ENCODE measurements around the gene IL36G.
A peak's percentile ranks its signal among the peaks of the same experiment; 100 is the strongest.

IL36G gene

DNA sequence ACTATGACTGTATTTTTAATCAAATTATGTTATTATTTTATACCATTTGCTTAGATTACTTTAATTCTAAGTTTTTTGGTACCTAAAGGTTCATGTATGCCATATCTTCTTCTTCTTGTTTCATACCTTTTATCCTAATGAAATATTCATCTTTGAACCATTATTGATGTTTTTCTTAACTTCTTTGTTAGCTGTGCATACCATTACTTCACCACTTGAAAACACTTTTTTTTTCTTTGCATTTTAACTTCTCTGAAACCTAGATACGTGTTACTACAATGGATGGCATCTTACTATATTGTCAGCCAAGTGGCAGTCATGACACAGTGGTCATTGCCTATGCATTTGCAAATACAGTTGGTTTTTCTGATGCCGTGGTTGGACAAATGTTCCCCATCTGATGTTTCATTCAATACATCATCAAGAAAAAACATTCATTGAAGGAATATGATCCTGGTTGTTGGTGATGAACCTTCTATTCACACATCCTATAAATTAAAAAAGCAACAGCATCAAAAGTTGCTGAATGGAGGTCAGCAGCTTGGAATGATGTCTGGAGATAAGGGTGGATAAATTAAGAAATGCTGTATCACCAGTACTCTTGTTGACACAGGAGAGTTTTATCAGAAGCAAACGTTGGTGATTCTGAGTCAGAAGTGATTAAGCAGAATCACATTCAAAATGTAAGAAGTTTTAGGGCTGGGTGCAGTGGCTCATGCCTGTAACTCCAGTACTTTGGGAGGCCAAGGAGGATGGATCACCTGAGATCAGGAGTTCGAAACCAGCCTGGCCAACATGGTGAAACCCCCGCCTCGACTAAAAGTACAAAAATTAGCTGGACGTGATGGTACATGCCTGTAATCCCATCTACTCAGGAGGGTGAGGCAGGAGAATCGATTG lies 34.9 kb downstream of the IL36G start:
- no peak overlapping the region for H3K4me3 ChIP-seq
- no peak overlapping the region for H3K27ac ChIP-seq

GRCh38 chr2:113013336-113013661 lies 35.5 kb downstream of the IL36G start:
- no peak overlapping the region for H3K4me3 ChIP-seq
- no peak overlapping the region for H3K27ac ChIP-seq

- H3K4me3 ChIP-seq: no peak overlapping the region
- H3K27ac ChIP-seq: no peak overlapping the region
Measured at GRCh38 chr2:113014067-113014466, 36.3 kb downstream of the IL36G start.

GRCh38 chr2:113015042-113015441 lies 37.2 kb downstream of the IL36G start:
- Histone ChIP-seq H3K27ac (no peak overlapping the region), H3K4me3 (no peak overlapping the region)

DNA sequence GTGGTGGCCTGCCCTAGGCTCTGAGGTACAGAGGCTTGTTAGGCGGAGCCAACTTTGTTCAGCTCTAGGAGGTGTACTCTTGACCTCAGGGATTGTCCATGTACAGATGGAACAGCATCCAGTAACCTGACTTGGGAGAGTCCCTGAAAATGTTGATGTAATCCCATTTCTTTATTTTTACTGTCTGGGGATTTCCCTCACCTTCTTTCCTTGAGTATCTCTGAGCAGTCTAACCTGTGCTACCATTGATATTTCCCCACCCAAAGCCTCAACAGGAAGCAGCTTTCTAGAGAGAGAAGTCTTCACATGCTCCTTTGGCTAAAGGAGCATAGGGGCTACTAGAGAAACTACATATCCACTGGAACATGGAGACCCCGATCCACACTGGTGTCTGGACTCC lies 37.8 kb downstream of the IL36G start:
- no peak overlapping the region for H3K4me3 ChIP-seq
- no peak overlapping the region for H3K27ac ChIP-seq

GRCh38 chr2:113018509-113018908 lies 40.7 kb downstream of the IL36G start:
- no peak overlapping the region for H3K27ac ChIP-seq
- no peak overlapping the region for H3K4me3 ChIP-seq

- Histone ChIP-seq H3K4me3 (no peak overlapping the region), H3K27ac (no peak overlapping the region)
Measured at GRCh38 chr2:113021312-113021711, 43.5 kb downstream of the IL36G start.

DNA sequence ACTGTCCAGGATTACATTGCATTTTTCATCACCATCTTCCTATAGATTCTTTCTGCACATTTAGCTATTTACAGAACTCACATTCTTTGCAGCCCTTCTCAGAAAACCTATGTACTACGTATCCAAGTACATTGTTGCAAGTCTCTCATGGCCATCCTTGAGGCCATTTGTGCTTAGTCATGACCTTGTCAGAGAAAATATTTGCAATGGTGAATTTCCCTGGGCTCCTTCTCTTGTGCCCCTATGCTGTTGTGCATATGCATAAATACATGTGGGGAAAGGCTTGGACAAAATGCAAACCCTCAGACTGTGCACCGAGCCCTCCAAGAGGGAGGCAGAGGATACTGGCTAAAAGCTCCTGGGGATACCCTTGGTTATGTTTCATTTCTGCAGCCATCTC lies 47.0 kb downstream of the IL36G start:
- Histone ChIP-seq H3K4me3 (no peak overlapping the region), H3K27ac (no peak overlapping the region)

GRCh38 chr2:113025737-113026136 lies 47.9 kb downstream of the IL36G start:
- Histone ChIP-seq H3K27ac (no peak overlapping the region), H3K4me3 (no peak overlapping the region)

DNA sequence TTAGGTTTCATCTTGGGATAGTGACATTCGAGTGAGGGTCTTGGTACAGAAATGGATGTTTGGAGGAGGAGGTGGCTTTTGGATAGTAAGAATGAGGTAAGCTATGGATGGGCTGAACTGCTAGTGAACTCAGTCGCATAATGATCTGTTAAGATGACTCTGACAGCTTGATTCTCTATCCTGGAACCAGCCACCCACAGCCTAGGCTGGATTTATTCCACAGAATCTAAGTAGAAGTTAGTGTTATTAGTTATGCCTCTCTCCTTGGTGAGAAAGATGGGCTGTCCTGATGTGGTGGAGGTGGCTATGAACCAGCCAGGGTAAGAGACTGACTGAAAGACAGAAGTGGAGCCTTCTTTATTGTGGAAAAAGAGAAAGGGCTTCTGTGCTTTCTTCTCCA lies 49.9 kb downstream of the IL36G start:
- Histone ChIP-seq H3K4me3 (no peak overlapping the region), H3K27ac (no peak overlapping the region)

DNA sequence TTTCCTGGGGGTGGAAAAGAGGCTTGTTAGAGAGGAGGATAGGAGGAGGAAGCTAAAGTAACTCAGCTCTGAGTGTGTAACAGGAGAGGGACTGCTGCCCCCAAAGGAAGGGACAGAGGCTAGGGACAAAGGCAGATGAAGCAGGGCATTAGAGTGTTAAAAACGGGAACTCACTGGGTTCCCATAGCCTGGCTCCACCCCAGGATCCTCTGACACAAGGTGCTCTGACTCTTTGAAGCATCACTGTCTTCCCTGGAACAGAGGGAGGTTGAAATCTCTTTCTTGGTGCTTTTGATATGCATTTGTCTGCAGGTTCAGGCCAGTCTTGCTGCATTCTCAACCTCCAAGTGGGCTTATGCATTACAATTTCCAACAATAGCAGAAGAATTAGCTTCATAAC lies 50.3 kb downstream of the IL36G start:
- no peak overlapping the region for H3K27ac ChIP-seq
- H3K4me3 ChIP-seq: no peak overlapping the region

DNA sequence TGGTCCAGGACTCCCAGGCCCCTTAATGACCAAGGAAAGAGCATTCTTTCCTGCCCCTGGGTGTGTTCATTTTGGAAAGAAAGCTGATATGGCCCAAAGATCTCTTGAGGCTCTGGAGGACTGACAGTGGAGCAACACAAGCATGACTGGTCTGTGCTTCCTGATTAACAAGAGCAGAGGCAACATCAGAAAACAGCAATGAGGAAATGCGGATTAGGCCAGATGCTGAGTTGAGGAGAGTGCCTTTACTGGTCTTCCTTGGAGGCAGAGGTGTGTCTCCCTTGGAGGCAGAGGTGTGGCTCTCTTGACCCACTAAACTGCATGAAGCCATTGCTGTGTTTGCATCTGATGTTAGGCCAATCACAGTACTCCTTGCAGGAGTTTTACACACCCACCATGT lies 54.9 kb downstream of the IL36G start:
- Histone ChIP-seq H3K27ac (peak overlapping the region in 3 of 21 experiments; percentile 30 to 47 (median 33)), H3K4me3 (no peak overlapping the region)

- H3K4me3 ChIP-seq: no peak overlapping the region
Measured at GRCh38 chr2:113034016-113034415, 56.2 kb downstream of the IL36G start.

More at GRCh38 chr2:113034016-113034415, 56.2 kb downstream of the IL36G start:
- peak overlapping the region in 1 of 21 experiments; percentile 11 for H3K27ac ChIP-seq
